ENCODE measurements around the gene AQP10. TPM values are rescaled to one million over a fixed set of nuclear protein-coding genes. Genes with fewer than 3 reads are reported as not detected.
A peak's percentile ranks its signal among the peaks of the same experiment; 100 is the strongest.

The AQP10 gene
- total and polyA plus RNA-seq, 9 of the 15 experiments (the other 6 are each of a cell fraction or from before 2014, with no cell fraction given) = 0.37 to 9.7 (median 1.9) TPM

GRCh38 chr1:154325583-154326545, 5.0 kb downstream of the AQP10 start (continued):
- no peak for TF ChIP-seq ZNF507 (tag; conservative IDR thresholded peaks at IDR 0.05)
- peak; percentile 32; the same call in 1 of the 2 replicates for TF ChIP-seq CBX1 (IDR thresholded peaks at IDR 0.05; ENCODE audit: low read depth)
- no peak for TF ChIP-seq RFX5 (IDR thresholded peaks at IDR 0.05; ENCODE audit: low read depth, low read length)
- TF ChIP-seq BRD4 (IDR thresholded peaks at IDR 0.05) = no peak
- TF ChIP-seq MBD1 (CRISPR knock-in tag; IDR thresholded peaks at IDR 0.05) = no peak
- no peak for TF ChIP-seq SLC30A9 (CRISPR knock-in tag; IDR thresholded peaks at IDR 0.05)
- TF ChIP-seq ZNF175 (CRISPR knock-in tag; IDR thresholded peaks at IDR 0.05; ENCODE audit: low read depth) = no peak
- TF ChIP-seq SFPQ (IDR thresholded peaks at IDR 0.05; ENCODE audit: low read depth, low read length) = no peak
- TF ChIP-seq HDAC2 (IDR thresholded peaks at IDR 0.05) = peak; percentile 47; the same call in 1 of the 2 replicates
- no peak for TF ChIP-seq THRA (IDR thresholded peaks at IDR 0.05)
- TF ChIP-seq ARHGAP35 (IDR thresholded peaks at IDR 0.05; ENCODE audit: partially characterized antibody) = no peak
- no peak for TF ChIP-seq KLF6 (CRISPR knock-in tag; IDR thresholded peaks at IDR 0.05; ENCODE audit: borderline replicate concordance)
- no peak for TF ChIP-seq TCF3 (CRISPR knock-in tag; IDR thresholded peaks at IDR 0.05)
- TF ChIP-seq ZNF511 (CRISPR knock-in tag; IDR thresholded peaks at IDR 0.05) = no peak
- 0 out of 2 replicates have a peak, but pooled peaks have one; percentile 17 for TF ChIP-seq DEAF1 (CRISPR knock-in tag; IDR thresholded peaks at IDR 0.05)
- TF ChIP-seq TRIM24 (IDR thresholded peaks at IDR 0.05) = no peak
- no peak for TF ChIP-seq NFIX (CRISPR knock-in tag; IDR thresholded peaks at IDR 0.05; ENCODE audit: low read depth)
- peak in 1 of 2 experiments; percentile 79; a peak in 1 of 3 replicates for TF ChIP-seq CBX3 (IDR thresholded peaks at IDR 0.05; ENCODE audit: borderline replicate concordance in 1 of 2, low read length in 2 of 2)
- TF ChIP-seq TAF1 (IDR thresholded peaks at IDR 0.05; ENCODE audit: control insufficient read depth, extremely low read depth, insufficient read depth, low read length, severe bottlenecking) = peak; percentile 52
